GM19452 (cell line): ENCODE data around the gene OCA2.

Experiments
- ATAC-seq: cut with Tn5 transposase; IDR thresholded peaks from one replicate; pipeline ENCODE4 v1.9.1; 2021; ENCODE audit not compliant: unreplicated experiment

The OCA2 gene

GRCh38 chr15:27826902-27827714, 272.0 kb downstream of the OCA2 start:
- ATAC-seq: no peak

- no peak for ATAC-seq
Observed at GRCh38 chr15:27826411-27826810, 272.7 kb downstream of the OCA2 start.

GRCh38 chr15:27824841-27825422, 274.2 kb downstream of the OCA2 start:
- no peak for ATAC-seq

- ATAC-seq: no peak
Observed at GRCh38 chr15:27821273-27821672, 277.8 kb downstream of the OCA2 start.

GRCh38 chr15:27820722-27821121, 278.4 kb downstream of the OCA2 start:
- no peak for ATAC-seq

- ATAC-seq: no peak
Observed at GRCh38 chr15:27820232-27820631, 278.9 kb downstream of the OCA2 start.

- ATAC-seq: no peak
Observed at GRCh38 chr15:27817258-27817657, 281.9 kb downstream of the OCA2 start.

- ATAC-seq: no peak
Observed at GRCh38 chr15:27816790-27817189, 282.3 kb downstream of the OCA2 start.

- ATAC-seq: no peak
Observed at GRCh38 chr15:27815035-27815434, 284.1 kb downstream of the OCA2 start.

- no peak for ATAC-seq
Observed at GRCh38 chr15:27813139-27813538, 286.0 kb downstream of the OCA2 start.

GRCh38 chr15:27808182-27808581, 290.9 kb downstream of the OCA2 start:
- ATAC-seq: no peak

- ATAC-seq: no peak
Observed at GRCh38 chr15:27807335-27807734, 291.8 kb downstream of the OCA2 start.

- no peak for ATAC-seq
Observed at GRCh38 chr15:27806396-27806795, 292.7 kb downstream of the OCA2 start.

- no peak for ATAC-seq
Observed at GRCh38 chr15:27805261-27806220, 293.6 kb downstream of the OCA2 start.

GRCh38 chr15:27804569-27805260, 294.4 kb downstream of the OCA2 start:
- ATAC-seq: no peak

- no peak for ATAC-seq
Observed at GRCh38 chr15:27798807-27799206, 300.3 kb downstream of the OCA2 start.

GRCh38 chr15:27797765-27798164, 301.4 kb downstream of the OCA2 start:
- no peak for ATAC-seq

GRCh38 chr15:27796405-27797320, 302.5 kb downstream of the OCA2 start:
- ATAC-seq: no peak

GRCh38 chr15:27792756-27793264, 306.3 kb downstream of the OCA2 start:
- no peak for ATAC-seq

GRCh38 chr15:27790270-27790669, 308.8 kb downstream of the OCA2 start:
- ATAC-seq: no peak
